ENCODE data around the gene CAMSAP3. TPM values are rescaled to one million over a fixed set of nuclear protein-coding genes. Genes with fewer than 3 reads are reported as not detected.
A peak's percentile ranks its signal among the peaks of the same experiment; 100 is the strongest.

The CAMSAP3 gene
- total and polyA plus RNA-seq, 10 donors, result 0.28 to 1.5 (median 0.79) TPM

GRCh38 chr19:7623725-7624603 lies 28.3 kb downstream of the CAMSAP3 start:
- DNase-seq, result no peak
- no peak for TF ChIP-seq CTCF (IDR thresholded peaks at IDR 0.05 in 8 of 11, conservative IDR thresholded peaks at IDR 0.05 in 3 of 11)
- peak in 1 of 3 donors; percentile 5 for TF ChIP-seq POLR2AphosphoS5 (IDR thresholded peaks at IDR 0.05)
- 95 to 98% (median 96%) methylated on average over 28 to 39 of the region's 39 CpGs for WGBS, 5 donors
- no peak overlapping the region for H3K4me3 ChIP-seq
- H3K36me3 ChIP-seq, result peaks cover 10 to 92% (median 78%) of the 10 kb centered on the region in 6 donors
- no peaks in the 10 kb centered on the region for H3K27me3 ChIP-seq (replicated peaks in 1 of 7)
- H3K9me3 ChIP-seq, result no peaks in the 10 kb centered on the region
- intact Hi-C loops (cut with DNase I; ENCODE audit: low total_unique reads), result no loop called here
- H3K4me1 ChIP-seq, result peaks cover 10 to 40% (median 27%) of the 10 kb centered on the region in 6 donors
- no peak overlapping the region for H3K27ac ChIP-seq

- no peak for DNase-seq
- peaks cover 10 to 83% (median 70%) of the 10 kb centered on the region in 6 donors for H3K36me3 ChIP-seq
- intact Hi-C loops (cut with DNase I; ENCODE audit: low total_unique reads), result no loop called here
Observed at GRCh38 chr19:7624810-7625209, 29.1 kb downstream of the CAMSAP3 start.

GRCh38 chr19:7625763-7626372 lies 30.2 kb downstream of the CAMSAP3 start:
- no peaks in the 10 kb centered on the region for H3K27me3 ChIP-seq (replicated peaks in 1 of 7)
- no peak overlapping the region for H3K27ac ChIP-seq
- no peak for TF ChIP-seq POLR2AphosphoS5 (IDR thresholded peaks at IDR 0.05)
- TF ChIP-seq POLR2A (IDR thresholded peaks at IDR 0.05), result no peak
- no peak for TF ChIP-seq CTCF (IDR thresholded peaks at IDR 0.05 in 8 of 11, conservative IDR thresholded peaks at IDR 0.05 in 3 of 11)
- DNase-seq, result no peak
- no peaks in the 10 kb centered on the region for H3K9me3 ChIP-seq
- 97 to 98% (median 98%) methylated on average over 34 of the region's 34 CpGs for WGBS, 5 donors
- intact Hi-C loops (cut with DNase I; ENCODE audit: low total_unique reads), result no loop called here
- no peak overlapping the region for H3K4me3 ChIP-seq
- peaks cover 6 to 73% (median 60%) of the 10 kb centered on the region in 6 donors for H3K36me3 ChIP-seq
- H3K4me1 ChIP-seq, result peaks cover 20 to 42% (median 32%) of the 10 kb centered on the region in 6 donors

More at GRCh38 chr19:7624810-7625209, 29.1 kb downstream of the CAMSAP3 start:
- 86 to 95% (median 93%) methylated on average over 17 of the region's 17 CpGs for WGBS, 5 donors
- Histone ChIP-seq H3K4me1 (peaks cover 10 to 35% (median 24%) of the 10 kb centered on the region in 6 donors), H3K27ac (no peak overlapping the region), H3K4me3 (no peak overlapping the region), H3K27me3 (replicated peaks in 1 of 7) (no peaks in the 10 kb centered on the region), H3K9me3 (no peaks in the 10 kb centered on the region)
- peak in 2 of 3 donors; percentile 4 to 19 for TF ChIP-seq POLR2AphosphoS5 (IDR thresholded peaks at IDR 0.05)
- no peak for TF ChIP-seq CTCF (IDR thresholded peaks at IDR 0.05 in 8 of 11, conservative IDR thresholded peaks at IDR 0.05 in 3 of 11)
- no peak for TF ChIP-seq POLR2A (IDR thresholded peaks at IDR 0.05)

GRCh38 chr19:7627166-7627565 lies 31.5 kb downstream of the CAMSAP3 start:
- Histone ChIP-seq H3K27ac (no peak overlapping the region), H3K4me3 (no peak overlapping the region), H3K9me3 (no peaks in the 10 kb centered on the region), H3K27me3 (replicated peaks in 1 of 7) (no peaks in the 10 kb centered on the region), H3K36me3 (peaks cover 5 to 71% (median 52%) of the 10 kb centered on the region in 6 donors), H3K4me1 (peaks cover 23 to 55% (median 40%) of the 10 kb centered on the region in 6 donors)
- DNase-seq, result no peak
- WGBS, 5 donors, result 89 to 99% (median 94%) methylated on average over 23 to 24 of the region's 24 CpGs
- intact Hi-C loops (cut with DNase I; ENCODE audit: low total_unique reads), result no loop called here
- TF ChIP-seq CTCF (IDR thresholded peaks at IDR 0.05 in 8 of 11, conservative IDR thresholded peaks at IDR 0.05 in 3 of 11) (no peak), POLR2A (IDR thresholded peaks at IDR 0.05) (no peak)

Data from spleen (tissue), 11 donors.